ENCODE data around the gene DGKQ. TPM values are rescaled to one million over a fixed set of nuclear protein-coding genes. Genes with fewer than 3 reads are reported as not detected.
A peak's percentile ranks its signal among the peaks of the same experiment; 100 is the strongest.

DGKQ gene
- total and polyA plus RNA-seq, 2 donors (not counting 3 experiments of a cell fraction or from before 2014, with no cell fraction given) = 15.8 to 20.2 TPM

DNA sequence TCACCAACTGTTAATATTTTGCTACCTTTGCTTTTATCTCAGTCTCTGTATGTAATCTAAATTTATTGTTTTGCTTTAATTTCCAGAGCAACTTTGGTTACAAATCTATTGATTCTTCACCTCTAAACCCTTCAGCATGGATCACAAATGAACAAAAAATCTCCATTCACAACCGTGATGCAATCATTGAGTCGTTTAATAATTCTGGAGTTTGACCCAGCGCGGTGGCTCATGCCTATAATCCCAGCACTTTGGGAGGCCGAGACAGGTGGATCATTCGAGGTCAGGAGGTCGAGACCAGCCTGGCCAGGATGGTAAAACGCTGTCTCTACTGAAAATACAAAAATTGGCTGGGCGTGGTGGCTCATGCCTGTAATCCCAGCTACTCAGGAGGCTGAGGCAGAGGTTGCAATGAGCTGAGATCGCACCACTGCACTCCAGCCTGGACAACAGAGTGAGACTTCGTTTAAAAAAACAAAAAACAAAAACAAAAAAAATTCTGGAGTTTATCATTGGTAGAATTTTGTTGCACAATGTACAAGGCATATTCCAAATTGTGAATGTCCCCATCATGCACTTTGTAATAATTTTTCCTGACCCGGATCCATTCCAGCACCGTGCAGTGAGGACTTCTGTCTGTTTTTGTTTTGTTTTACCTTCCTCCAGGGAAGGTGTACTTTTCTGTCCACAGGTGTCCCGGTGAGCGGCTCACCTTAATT is 11.1 kb upstream of the DGKQ start:
- Histone ChIP-seq H3K27me3 (ENCODE audit: control insufficient read depth in 2 of 2, insufficient read depth in 2 of 2, low read length in 2 of 2) (no peaks in the 10 kb centered on the region), H3K9me1 (replicated peaks; ENCODE audit: control insufficient read depth, extremely low read depth, insufficient read depth, low read length) (no peaks in the 10 kb centered on the region), H3K9ac (replicated peaks; ENCODE audit: extremely low read depth, insufficient read depth, low read length) (no peak overlapping the region), H3K36me3 (ENCODE audit: control insufficient read depth in 2 of 2, extremely low read depth in 1 of 2, insufficient read depth in 2 of 2, low read length in 2 of 2) (no peaks in the 10 kb centered on the region), H3K4me1 (ENCODE audit: control insufficient read depth, extremely low read depth, insufficient read depth, low read length) (peaks cover 20% of the 10 kb centered on the region), H3K79me2 (ENCODE audit: control insufficient read depth, insufficient read depth, low read length) (no peaks in the 10 kb centered on the region), H3K4me2 (ENCODE audit: insufficient read depth, low read length) (peak overlapping the region; percentile 62), H2AFZ (ENCODE audit: low read depth, low read length) (peak overlapping the region; percentile 82), H3K4me3 (replicated peaks in 1 of 3; ENCODE audit: insufficient read depth in 1 of 3, low read depth in 1 of 3, low read length in 3 of 3) (no peak overlapping the region), H3K27ac (ENCODE audit: insufficient read depth, low read depth, low read length) (no peak overlapping the region), H3K9me3 (replicated peaks; ENCODE audit: control insufficient read depth, insufficient read depth, low read length) (no peaks in the 10 kb centered on the region), H4K20me1 (replicated peaks; ENCODE audit: control insufficient read depth, extremely low read depth, insufficient read depth, low read length) (no peaks in the 10 kb centered on the region)
- ChIA-PET POLR2A (no interaction called here), CTCF (interaction anchor here (0.6 kb wide), 1 partner anchor 52 kb away, joined by 3 read pairs; the partner anchor contains the start of genes GAK and TMEM175)
- intact Hi-C loops (cut with micrococcal nuclease) = loop anchor here (5.0 kb wide), 1 partner anchor 242 kb away; no protein-coding TSS in a partner anchor
- FAIRE-seq (no peak), DNase-seq (ENCODE audit: low read depth, low spot score) (no peak)
- TF ChIP-seq, protein P1, sequence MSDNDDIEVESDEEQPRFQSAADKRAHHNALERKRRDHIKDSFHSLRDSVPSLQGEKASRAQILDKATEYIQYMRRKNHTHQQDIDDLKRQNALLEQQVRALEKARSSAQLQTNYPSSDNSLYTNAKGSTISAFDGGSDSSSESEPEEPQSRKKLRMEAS (IDR thresholded peaks at IDR 0.05; ENCODE audit: insufficient read depth, insufficient read length) = no peak
- TF ChIP-seq MYC (IDR thresholded peaks at IDR 0.05; ENCODE audit: low read depth, low read length) = no peak
- TF ChIP-seq JUN (IDR thresholded peaks at IDR 0.05; ENCODE audit: borderline replicate concordance, insufficient read depth, insufficient read length, low read depth) = no peak
- dilution Hi-C loops (cut with MboI; ENCODE audit: extremely low pct_ligation_motif_present, low sequenced_read_pairs) = no loop called here
- no TSS peak for BruUV-seq (replicated peaks)

DNA sequence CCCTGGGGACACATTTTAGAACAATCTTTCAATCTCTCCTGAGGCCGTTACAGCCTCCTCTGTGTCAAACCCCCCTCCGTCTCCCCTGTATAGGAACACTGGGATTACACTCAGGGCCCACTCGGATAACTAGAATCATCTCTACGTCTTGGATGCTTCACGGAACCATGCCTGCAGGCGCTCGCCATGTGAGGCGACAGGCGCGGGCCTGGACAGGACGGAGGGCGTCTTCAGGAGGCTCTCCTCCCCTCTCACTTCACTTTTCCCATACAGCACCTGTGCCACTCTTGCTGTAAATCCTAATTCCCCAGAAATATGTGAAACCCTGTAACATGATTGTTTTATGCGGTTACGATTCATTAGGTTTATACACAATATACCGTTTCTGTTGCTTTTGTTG is 9.4 kb upstream of the DGKQ start:
- H2AFZ ChIP-seq (ENCODE audit: low read depth, low read length) = no peak overlapping the region
- peaks cover 27% of the 10 kb centered on the region for H3K4me1 ChIP-seq (ENCODE audit: control insufficient read depth, extremely low read depth, insufficient read depth, low read length)
- TF ChIP-seq POLR2A (IDR thresholded peaks at IDR 0.05; ENCODE audit: low read depth, low read length) (no peak), JUN (IDR thresholded peaks at IDR 0.05; ENCODE audit: borderline replicate concordance, insufficient read depth, insufficient read length, low read depth) (no peak), MYC (IDR thresholded peaks at IDR 0.05; ENCODE audit: low read depth, low read length) (no peak), EZH2 (IDR thresholded peaks at IDR 0.05; ENCODE audit: borderline replicate concordance, low read depth, low read length, severe bottlenecking) (no peak), GATA2 (IDR thresholded peaks at IDR 0.05; ENCODE audit: insufficient read depth, insufficient read length, low read depth, low read length) (no peak), FOS (IDR thresholded peaks at IDR 0.05; ENCODE audit: borderline replicate concordance, insufficient read depth, low read length) (no peak), POLR2AphosphoS5 (IDR thresholded peaks at IDR 0.05; ENCODE audit: insufficient read depth, low read depth, low read length) (no peak)
- TF ChIP-seq, protein P1 (IDR thresholded peaks at IDR 0.05; ENCODE audit: insufficient read depth, insufficient read length) = no peak
- TF ChIP-seq, protein P2, sequence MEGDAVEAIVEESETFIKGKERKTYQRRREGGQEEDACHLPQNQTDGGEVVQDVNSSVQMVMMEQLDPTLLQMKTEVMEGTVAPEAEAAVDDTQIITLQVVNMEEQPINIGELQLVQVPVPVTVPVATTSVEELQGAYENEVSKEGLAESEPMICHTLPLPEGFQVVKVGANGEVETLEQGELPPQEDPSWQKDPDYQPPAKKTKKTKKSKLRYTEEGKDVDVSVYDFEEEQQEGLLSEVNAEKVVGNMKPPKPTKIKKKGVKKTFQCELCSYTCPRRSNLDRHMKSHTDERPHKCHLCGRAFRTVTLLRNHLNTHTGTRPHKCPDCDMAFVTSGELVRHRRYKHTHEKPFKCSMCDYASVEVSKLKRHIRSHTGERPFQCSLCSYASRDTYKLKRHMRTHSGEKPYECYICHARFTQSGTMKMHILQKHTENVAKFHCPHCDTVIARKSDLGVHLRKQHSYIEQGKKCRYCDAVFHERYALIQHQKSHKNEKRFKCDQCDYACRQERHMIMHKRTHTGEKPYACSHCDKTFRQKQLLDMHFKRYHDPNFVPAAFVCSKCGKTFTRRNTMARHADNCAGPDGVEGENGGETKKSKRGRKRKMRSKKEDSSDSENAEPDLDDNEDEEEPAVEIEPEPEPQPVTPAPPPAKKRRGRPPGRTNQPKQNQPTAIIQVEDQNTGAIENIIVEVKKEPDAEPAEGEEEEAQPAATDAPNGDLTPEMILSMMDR (IDR thresholded peaks at IDR 0.05; ENCODE audit: extremely low read depth in 1 of 2, insufficient read depth in 1 of 2, low read depth in 1 of 2, low read length in 2 of 2) = no peak
- dilution Hi-C loops (cut with MboI; ENCODE audit: extremely low pct_ligation_motif_present, low sequenced_read_pairs) (no loop called here), intact Hi-C loops (cut with micrococcal nuclease) (no loop called here)
- FAIRE-seq = no peak
- H3K9me3 ChIP-seq (replicated peaks; ENCODE audit: control insufficient read depth, insufficient read depth, low read length) = no peaks in the 10 kb centered on the region
- H3K4me3 ChIP-seq (replicated peaks in 1 of 3; ENCODE audit: insufficient read depth in 1 of 3, low read depth in 1 of 3, low read length in 3 of 3) = no peak overlapping the region
- H3K4me2 ChIP-seq (ENCODE audit: insufficient read depth, low read length) = no peak overlapping the region
- H3K79me2 ChIP-seq (ENCODE audit: control insufficient read depth, insufficient read depth, low read length) = no peaks in the 10 kb centered on the region
- ChIA-PET CTCF (no interaction called here), POLR2A (no interaction called here)
- H3K9me1 ChIP-seq (replicated peaks; ENCODE audit: control insufficient read depth, extremely low read depth, insufficient read depth, low read length) = no peaks in the 10 kb centered on the region
- H3K9ac ChIP-seq (replicated peaks; ENCODE audit: extremely low read depth, insufficient read depth, low read length) = no peak overlapping the region
- no peaks in the 10 kb centered on the region for H3K36me3 ChIP-seq (ENCODE audit: control insufficient read depth in 2 of 2, extremely low read depth in 1 of 2, insufficient read depth in 2 of 2, low read length in 2 of 2)
- no peak for DNase-seq (ENCODE audit: low read depth, low spot score)
- H3K27ac ChIP-seq (ENCODE audit: insufficient read depth, low read depth, low read length) = no peak overlapping the region
- H4K20me1 ChIP-seq (replicated peaks; ENCODE audit: control insufficient read depth, extremely low read depth, insufficient read depth, low read length) = no peaks in the 10 kb centered on the region
- H3K27me3 ChIP-seq (ENCODE audit: control insufficient read depth in 2 of 2, insufficient read depth in 2 of 2, low read length in 2 of 2) = no peaks in the 10 kb centered on the region
- no TSS peak for BruUV-seq (replicated peaks)

Data from endothelial cell of umbilical vein (primary cell).